Ovary (tissue), 9 donors: ENCODE measurements around the gene IBSP. TPM values are rescaled to one million over a fixed set of nuclear protein-coding genes. Genes with fewer than 3 reads are reported as not detected.

Experiments used
- DNase-seq, 5 donors: peaks; one replicate each; pipeline ENCODE4 v3.0.0-alpha.2; 2019 to 2020
- H3K27ac ChIP-seq, 2 donors: fragments of 200-600 bp; one replicate each; pipeline versions ENCODE4 v1.5.1 to v1.8.0; 2019 to 2022
- H3K27me3 ChIP-seq: fragments of 200-600 bp; one replicate; pipeline ENCODE4 v1.8.0; 2022
- H3K36me3 ChIP-seq: fragments of 200-600 bp; sonication (generic); one replicate; pipeline ENCODE4 v1.5.1; 2019
- H3K4me1 ChIP-seq: one replicate; pipeline ENCODE4 v1.8.1; 2013; ENCODE audit warnings: mild to moderate bottlenecking, moderate library complexity; ENCODE audit not compliant: insufficient read depth
- H3K4me3 ChIP-seq: fragments of 200-600 bp; sonication (generic); one replicate; pipeline ENCODE4 v1.5.1; 2017
- H3K9me3 ChIP-seq, 2 donors: fragments of 200-600 bp in 1 of 2; sonication (generic) in 1 of 2; one replicate each; pipeline versions ENCODE4 v1.5.1 to v1.8.1; 2013 to 2019; ENCODE audit warnings: mild to moderate bottlenecking in 1 of 2, moderate library complexity in 1 of 2
- CTCF ChIP-seq, 3 donors: fragments of 450-650 bp in 2 of 3; fragments of 200-600 bp in 1 of 3; IDR thresholded peaks; one replicate each; pipeline versions ENCODE4 v1.5.1 to v1.8.0; 2016 to 2022; ENCODE audit warnings: antibody characterized with exemption in 3 of 3, mild to moderate bottlenecking in 1 of 3
- EP300 ChIP-seq: sonication (generic); formaldehyde crosslinking; IDR thresholded peaks from one replicate; pipeline ENCODE4 v1.6.1; 2017; ENCODE audit warnings: antibody characterized with exemption
- POLR2A ChIP-seq: fragments of 450-650 bp; IDR thresholded peaks from one replicate; pipeline ENCODE4 v1.6.1; 2017; ENCODE audit warnings: antibody characterized with exemption, mild to moderate bottlenecking, moderate library complexity
- WGBS, 3 donors: extraction: QIAGEN DNeasy Blood & Tissue Kit in 1 of 3; methylation state at CpG; one replicate each; pipeline versions ENCODE4 v1.1.5 to v1.1.7; 2013 to 2017; 5-methylcytosine and 5-hydroxymethylcytosine counted together
- intact Hi-C, 4 donors: fragments of 100-400 bp; cut with DNase I; formaldehyde crosslinking; loops; one replicate each; pipeline versions ENCODE4 v1.11.0 to v1.15.1; 2022 to 2023
- polyA plus RNA-seq, 2 donors: library from polyadenylated mRNA; stranded (reverse); fragments of 200-250 nt in 1 of 2; fragments of 350-450 nt in 1 of 2; fragmentation: Illumina TruSeq in 1 of 2; extraction: RNeasy Lipid Tissue Mini Kit (QIAGEN cat#74804) in 1 of 2; gene quantifications; one replicate each; pipeline ENCODE4 v1.2.3, GENCODE V29; 2013 to 2014
- total RNA-seq, 7 donors: library from RNA; depleted of rRNA in 2 of 7; stranded (reverse); fragments of >200 nt in 2 of 7; fragmentation: NEBNext Ultra II Directional in 3 of 7; extraction: Animal tissue kit (Norgen Biotek cat#: 25700) in 3 of 7; gene quantifications; one replicate each; pipeline versions ENCODE4 v1.1.0 to v1.2.4, GENCODE V29; 2016 to 2023
- donor health status: DM: no; HTN: no; CAD: no; lungs with moderate emphysema.
- donor health status: DM: no; HTN: no; CAD: no.
- donor health status: Bipolar disorder and iron deficiency.
- donor health status: DM: yes; HTN: yes; CAD: no.
- donor health status: DM: no; HTN: no; CAD: no.
- donor health status: DM: yes; HTN: yes; CAD: no.

Gene IBSP
- total and polyA plus RNA-seq, 9 donors: not detected

- Histone ChIP-seq H3K4me3 (no peak overlapping the region), H3K27me3 (no peaks in the 10 kb centered on the region), H3K36me3 (no peaks in the 10 kb centered on the region), H3K9me3 (no peaks in the 10 kb centered on the region), H3K27ac (no peak overlapping the region), H3K4me1 (no peaks in the 10 kb centered on the region)
- TF ChIP-seq CTCF (IDR thresholded peaks at IDR 0.05) (no peak), EP300 (no peak), POLR2A (no peak)
- no peak for DNase-seq
- WGBS, 3 donors: 88 to 95% (median 95%) methylated on average over 2 of the region's 2 CpGs
- intact Hi-C loops: no loop called here
Measured at GRCh38 chr4:87811977-87812376, 12.6 kb downstream of the IBSP start.

GRCh38 chr4:87819281-87819919, 20.0 kb downstream of the IBSP start:
- H3K9me3 ChIP-seq: no peaks in the 10 kb centered on the region
- WGBS, 3 donors: 69 to 84% (median 75%) methylated on average over 8 of the region's 8 CpGs
- no peaks in the 10 kb centered on the region for H3K36me3 ChIP-seq
- no peaks in the 10 kb centered on the region for H3K27me3 ChIP-seq
- H3K27ac ChIP-seq: no peak overlapping the region
- H3K4me1 ChIP-seq: no peaks in the 10 kb centered on the region
- intact Hi-C loops: no loop called here
- DNase-seq: no peak
- TF ChIP-seq EP300 (no peak), CTCF (IDR thresholded peaks at IDR 0.05) (no peak), POLR2A (no peak)
- no peak overlapping the region for H3K4me3 ChIP-seq

- no peaks in the 10 kb centered on the region for H3K9me3 ChIP-seq
- no peaks in the 10 kb centered on the region for H3K27me3 ChIP-seq
- no peaks in the 10 kb centered on the region for H3K36me3 ChIP-seq
- H3K4me3 ChIP-seq: no peak overlapping the region
- H3K4me1 ChIP-seq: no peaks in the 10 kb centered on the region
- DNase-seq: no peak
- intact Hi-C loops: loop anchor here in 2 of 4 donors (10.0 kb wide), 2 partner anchors 128 to 138 kb away; no protein-coding TSS in a partner anchor
- WGBS, 3 donors: 83 to 90% (median 85%) methylated on average over 4 of the region's 4 CpGs
- no peak overlapping the region for H3K27ac ChIP-seq
- no peak for TF ChIP-seq EP300
- TF ChIP-seq POLR2A: no peak
- no peak for TF ChIP-seq CTCF (IDR thresholded peaks at IDR 0.05)
Measured at GRCh38 chr4:87823200-87823599, 23.8 kb downstream of the IBSP start.

GRCh38 chr4:87823724-87824123, 24.4 kb downstream of the IBSP start:
- no peak for DNase-seq
- WGBS, 3 donors: 70 to 80% (median 72%) methylated on average over 1 of the region's 1 CpG
- TF ChIP-seq CTCF (IDR thresholded peaks at IDR 0.05): no peak
- TF ChIP-seq EP300: no peak
- TF ChIP-seq POLR2A: no peak

More at GRCh38 chr4:87823724-87824123, 24.4 kb downstream of the IBSP start:
- Histone ChIP-seq H3K4me3 (no peak overlapping the region), H3K27ac (no peak overlapping the region), H3K9me3 (no peaks in the 10 kb centered on the region), H3K4me1 (no peaks in the 10 kb centered on the region), H3K27me3 (no peaks in the 10 kb centered on the region), H3K36me3 (no peaks in the 10 kb centered on the region)
- intact Hi-C loops: loop anchor here in 2 of 4 donors (10.0 kb wide), 2 partner anchors 129 to 139 kb away; no protein-coding TSS in a partner anchor
